Natural killer cell (primary cell): ENCODE results near the gene CKAP2. TPM values are rescaled to one million over a fixed set of nuclear protein-coding genes. Genes with fewer than 3 reads are reported as not detected.

ENCODE experiments used
- ATAC-seq, 3 donors: fragments of 150-1000 bp in 2 of 3; fragments of 200-7000 bp in 1 of 3; cut with Tn5 transposase; 1 replicate in 1 of 3; 2 replicates in 2 of 3; pipeline ENCODE4 v1.10.0; 2021; ENCODE audit warnings: mild to moderate bottlenecking in 2 of 3, moderate library complexity in 2 of 3
- DNase-seq, 2 donors: peaks; one replicate each; pipeline versions ENCODE4 v3.0.0 to v3.0.0-alpha.2; 2013 to 2021; ENCODE audit warnings: mixed read lengths in 1 of 2
- H3K27ac ChIP-seq: one replicate; pipeline ENCODE4 v1.5.1; 2013; ENCODE audit warnings: mild to moderate bottlenecking, low read length
- H3K27me3 ChIP-seq: one replicate; pipeline ENCODE4 v1.6.1; 2013; ENCODE audit warnings: low read length; ENCODE audit not compliant: control insufficient read depth, insufficient read depth
- H3K36me3 ChIP-seq: one replicate; pipeline ENCODE4 v1.6.1; 2013; ENCODE audit warnings: low read length; ENCODE audit not compliant: control insufficient read depth, insufficient read depth
- H3K4me1 ChIP-seq: one replicate; pipeline ENCODE4 v1.6.1; 2013; ENCODE audit warnings: low read length; ENCODE audit not compliant: control insufficient read depth, insufficient read depth
- H3K4me3 ChIP-seq: one replicate; pipeline ENCODE4 v1.5.1; 2013; ENCODE audit warnings: low read length
- H3K9me3 ChIP-seq: one replicate; pipeline ENCODE4 v1.6.1; 2013; ENCODE audit warnings: low read length; ENCODE audit not compliant: control insufficient read depth, insufficient read depth
- H3K27ac Mint-ChIP-seq, 2 donors: one replicate each; pipeline ENCODE4 v1.8.0; 2022; ENCODE audit warnings: mild to moderate bottlenecking in 2 of 2, mixed read lengths in 2 of 2, moderate library complexity in 1 of 2
- H3K27me3 Mint-ChIP-seq, 2 donors: one replicate each; pipeline ENCODE4 v1.8.0; 2022; ENCODE audit warnings: low read depth in 2 of 2, mixed read lengths in 2 of 2
- H3K36me3 Mint-ChIP-seq: one replicate; pipeline ENCODE4 v1.8.0; 2022; ENCODE audit warnings: mixed read lengths
- H3K4me1 Mint-ChIP-seq, 2 donors: one replicate each; pipeline ENCODE4 v1.8.0; 2022; ENCODE audit warnings: mixed read lengths in 2 of 2
- H3K4me3 Mint-ChIP-seq: one replicate; pipeline ENCODE4 v1.8.0; 2022; ENCODE audit warnings: mild to moderate bottlenecking, moderate library complexity, mixed read lengths
- H3K9me3 Mint-ChIP-seq, 2 donors: one replicate each; pipeline ENCODE4 v1.8.0; 2022; ENCODE audit warnings: mixed read lengths in 2 of 2
- WGBS: methylation state at CpG from one replicate; pipeline ENCODE4 v1.1.7; 2013; ENCODE audit warnings: missing lambda C conversion rate; ENCODE audit not compliant: insufficient coverage; 5-methylcytosine and 5-hydroxymethylcytosine counted together
- intact Hi-C: fragments of 100-400 bp; cut with micrococcal nuclease; formaldehyde crosslinking; loops from one replicate; pipeline ENCODE4 v1.14.2; 2022
- total RNA-seq, 4 donors: library from RNA; stranded (reverse); fragments of 120-200 nt in 1 of 4; gene quantifications; one replicate each; pipeline versions ENCODE4 v1.2.3 to v1.2.4, GENCODE V29; 2013 to 2022
- TF ChIP-seq, protein P1 (sequence below): fragments of 200-600 bp; IDR thresholded peaks from one replicate; pipeline ENCODE4 v1.8.0; 2022; ENCODE audit warnings: antibody characterized with exemption

The CKAP2 gene
- total RNA-seq, 3 donors from 2014 or later (not counting 1 experiment from before 2014, with no cell fraction given): 12.0 to 15.6 (median 13.1) TPM

DNA sequence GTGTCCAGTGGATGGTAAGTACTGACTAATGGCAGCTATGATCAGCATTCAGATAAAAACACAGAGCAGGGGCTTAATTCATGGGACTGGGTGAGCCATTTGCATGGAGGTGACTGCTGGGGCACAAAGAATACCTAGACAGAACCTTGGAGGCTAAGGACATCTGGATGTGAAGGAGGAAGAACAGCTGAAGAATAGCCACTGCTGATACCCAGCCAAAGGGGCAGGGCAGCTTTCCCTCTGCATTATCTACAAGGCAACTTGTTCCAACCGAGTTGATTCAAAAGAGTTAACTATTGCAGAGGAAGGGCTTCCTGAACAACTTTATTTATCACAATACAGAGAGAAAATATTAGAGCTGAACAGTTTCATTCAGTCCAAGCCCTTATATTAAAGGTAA lies 36.2 kb upstream of the CKAP2 start:
- Histone ChIP-seq H3K4me1 (no peaks in the 10 kb centered on the region), H3K9me3 (no peaks in the 10 kb centered on the region), H3K27ac (no peak overlapping the region), H3K36me3 (peaks cover 68% of the 10 kb centered on the region), H3K27me3 (no peaks in the 10 kb centered on the region), H3K4me3 (no peak overlapping the region)
- no CpG with 5 or more reads among the region's 1 CpG for WGBS
- no peak for ATAC-seq
- TF ChIP-seq, protein P1, sequence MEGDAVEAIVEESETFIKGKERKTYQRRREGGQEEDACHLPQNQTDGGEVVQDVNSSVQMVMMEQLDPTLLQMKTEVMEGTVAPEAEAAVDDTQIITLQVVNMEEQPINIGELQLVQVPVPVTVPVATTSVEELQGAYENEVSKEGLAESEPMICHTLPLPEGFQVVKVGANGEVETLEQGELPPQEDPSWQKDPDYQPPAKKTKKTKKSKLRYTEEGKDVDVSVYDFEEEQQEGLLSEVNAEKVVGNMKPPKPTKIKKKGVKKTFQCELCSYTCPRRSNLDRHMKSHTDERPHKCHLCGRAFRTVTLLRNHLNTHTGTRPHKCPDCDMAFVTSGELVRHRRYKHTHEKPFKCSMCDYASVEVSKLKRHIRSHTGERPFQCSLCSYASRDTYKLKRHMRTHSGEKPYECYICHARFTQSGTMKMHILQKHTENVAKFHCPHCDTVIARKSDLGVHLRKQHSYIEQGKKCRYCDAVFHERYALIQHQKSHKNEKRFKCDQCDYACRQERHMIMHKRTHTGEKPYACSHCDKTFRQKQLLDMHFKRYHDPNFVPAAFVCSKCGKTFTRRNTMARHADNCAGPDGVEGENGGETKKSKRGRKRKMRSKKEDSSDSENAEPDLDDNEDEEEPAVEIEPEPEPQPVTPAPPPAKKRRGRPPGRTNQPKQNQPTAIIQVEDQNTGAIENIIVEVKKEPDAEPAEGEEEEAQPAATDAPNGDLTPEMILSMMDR: no peak
- H3K4me1 Mint-ChIP-seq: no peaks in the 10 kb centered on the region
- peaks cover 25% of the 10 kb centered on the region for H3K36me3 Mint-ChIP-seq
- H3K9me3 Mint-ChIP-seq: no peaks in the 10 kb centered on the region
- intact Hi-C loops: no loop called here
- no peak for DNase-seq
- H3K27me3 Mint-ChIP-seq: no peaks in the 10 kb centered on the region
- no peak overlapping the region for H3K4me3 Mint-ChIP-seq
- peak overlapping the region in 1 of 2 donors; percentile 4 for H3K27ac Mint-ChIP-seq

DNA sequence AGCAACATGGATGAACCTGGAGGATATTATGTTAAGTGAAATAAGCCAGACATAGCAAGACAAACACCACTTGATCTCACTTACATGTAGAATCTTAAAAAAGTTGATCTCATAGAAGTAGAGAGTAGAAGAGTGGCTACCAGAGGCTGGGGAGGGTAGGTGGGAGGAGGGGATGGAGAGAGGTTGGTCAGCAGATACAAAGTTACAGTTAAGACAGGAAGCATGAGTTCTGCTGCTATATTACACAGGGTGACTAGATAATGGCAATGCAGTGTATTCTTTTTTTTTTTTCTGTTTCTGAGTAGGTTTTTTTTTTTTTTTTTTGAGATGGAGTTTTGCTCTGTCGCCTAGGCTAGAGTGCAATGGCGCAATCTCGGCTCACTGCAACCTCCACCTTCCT lies 34.1 kb upstream of the CKAP2 start:
- Histone ChIP-seq H3K36me3 (peaks cover 60% of the 10 kb centered on the region), H3K9me3 (no peaks in the 10 kb centered on the region), H3K27ac (no peak overlapping the region), H3K4me1 (no peaks in the 10 kb centered on the region), H3K27me3 (no peaks in the 10 kb centered on the region), H3K4me3 (no peak overlapping the region)
- DNase-seq: no peak
- TF ChIP-seq, protein P1: no peak
- H3K27me3 Mint-ChIP-seq: no peaks in the 10 kb centered on the region
- no CpG with 5 or more reads among the region's 3 CpGs for WGBS
- H3K4me1 Mint-ChIP-seq: no peaks in the 10 kb centered on the region
- intact Hi-C loops: no loop called here
- peaks cover 19% of the 10 kb centered on the region for H3K36me3 Mint-ChIP-seq
- no peaks in the 10 kb centered on the region for H3K9me3 Mint-ChIP-seq
- ATAC-seq: no peak
- no peak overlapping the region for H3K27ac Mint-ChIP-seq
- H3K4me3 Mint-ChIP-seq: no peak overlapping the region

DNA sequence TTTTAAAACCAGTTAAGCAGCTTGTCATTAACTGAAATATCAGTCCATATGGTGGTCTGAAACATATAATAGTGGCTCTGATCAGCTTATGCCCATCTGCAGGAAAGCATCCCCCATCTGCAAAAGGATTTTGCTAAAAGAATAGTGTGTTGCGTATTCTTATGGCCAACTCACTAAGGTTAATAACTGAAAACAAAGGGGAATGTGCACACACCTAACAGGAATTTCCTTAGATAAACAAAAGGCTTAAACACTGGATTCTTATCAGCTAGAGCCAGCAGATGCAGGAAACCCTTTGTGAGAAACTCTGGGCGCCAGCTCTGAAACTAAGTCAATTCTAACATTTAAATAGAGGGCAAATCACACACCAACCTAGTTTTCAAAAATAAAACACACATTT lies 27.0 kb upstream of the CKAP2 start:
- no peak overlapping the region for H3K27ac Mint-ChIP-seq
- Histone ChIP-seq H3K9me3 (no peaks in the 10 kb centered on the region), H3K27ac (no peak overlapping the region), H3K4me3 (no peak overlapping the region), H3K4me1 (no peaks in the 10 kb centered on the region), H3K27me3 (no peaks in the 10 kb centered on the region), H3K36me3 (peaks cover 58% of the 10 kb centered on the region)
- no peak overlapping the region for H3K4me3 Mint-ChIP-seq
- H3K27me3 Mint-ChIP-seq: no peaks in the 10 kb centered on the region
- no peaks in the 10 kb centered on the region for H3K4me1 Mint-ChIP-seq
- TF ChIP-seq, protein P1: no peak
- H3K9me3 Mint-ChIP-seq: no peaks in the 10 kb centered on the region
- ATAC-seq (no peak), DNase-seq (no peak)
- 90% methylated on average over 2 of the region's 2 CpGs for WGBS
- intact Hi-C loops: no loop called here
- H3K36me3 Mint-ChIP-seq: peaks cover 13% of the 10 kb centered on the region

DNA sequence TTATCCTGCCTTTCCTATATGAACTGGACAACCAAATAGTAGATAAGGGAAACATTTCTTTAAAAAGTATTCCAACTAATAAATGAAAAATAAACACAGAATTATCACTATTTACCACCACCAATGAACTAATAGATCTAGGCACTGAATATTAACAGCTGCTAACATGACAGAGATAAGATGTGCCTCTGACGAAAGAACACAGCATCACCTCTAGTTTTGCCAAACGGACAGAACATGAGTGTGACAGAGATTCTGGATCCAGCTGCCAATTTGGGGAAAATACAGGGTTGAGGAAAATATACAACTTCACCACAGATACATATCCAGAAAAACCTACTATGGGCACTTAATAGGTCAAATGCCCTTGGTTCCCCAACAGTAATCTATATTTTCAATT lies 22.8 kb upstream of the CKAP2 start:
- H3K27me3 Mint-ChIP-seq: no peaks in the 10 kb centered on the region
- Histone ChIP-seq H3K27ac (no peak overlapping the region), H3K4me1 (no peaks in the 10 kb centered on the region), H3K4me3 (no peak overlapping the region), H3K27me3 (no peaks in the 10 kb centered on the region), H3K36me3 (peaks cover 65% of the 10 kb centered on the region), H3K9me3 (no peaks in the 10 kb centered on the region)
- peaks cover 7 to 8% of the 10 kb centered on the region in 2 donors for H3K4me1 Mint-ChIP-seq
- no peaks in the 10 kb centered on the region for H3K9me3 Mint-ChIP-seq
- WGBS: 100% methylated on average over 2 of the region's 2 CpGs
- DNase-seq (no peak), ATAC-seq (no peak)
- no peak overlapping the region for H3K27ac Mint-ChIP-seq
- no peak overlapping the region for H3K4me3 Mint-ChIP-seq
- intact Hi-C loops: no loop called here
- TF ChIP-seq, protein P1: no peak
- peaks cover 13% of the 10 kb centered on the region for H3K36me3 Mint-ChIP-seq
